Activated naive CD4-positive, alpha-beta T cell treated with anti-CD3 and anti-CD28 coated beads, Interleukin-2, amount 50 U/mL, for 24 hours (primary cell): ENCODE data around the gene POC1B.

Source experiments
- H3K27ac Mint-ChIP-seq: one replicate; pipeline ENCODE4 v1.8.0; 2021; ENCODE audit warnings: mild to moderate bottlenecking, mixed read lengths
- H3K27me3 Mint-ChIP-seq: one replicate; pipeline ENCODE4 v1.8.0; 2021; ENCODE audit warnings: mixed read lengths
- H3K36me3 Mint-ChIP-seq: one replicate; pipeline ENCODE4 v1.8.0; 2021; ENCODE audit warnings: mixed read lengths
- H3K4me1 Mint-ChIP-seq: one replicate; pipeline ENCODE4 v1.8.0; 2021; ENCODE audit warnings: mixed read lengths
- H3K4me3 Mint-ChIP-seq: one replicate; pipeline ENCODE4 v1.8.0; 2021; ENCODE audit warnings: mild to moderate bottlenecking, mixed read lengths
- H3K9me3 Mint-ChIP-seq: one replicate; pipeline ENCODE4 v1.8.0; 2021; ENCODE audit warnings: mixed read lengths

The POC1B gene

DNA sequence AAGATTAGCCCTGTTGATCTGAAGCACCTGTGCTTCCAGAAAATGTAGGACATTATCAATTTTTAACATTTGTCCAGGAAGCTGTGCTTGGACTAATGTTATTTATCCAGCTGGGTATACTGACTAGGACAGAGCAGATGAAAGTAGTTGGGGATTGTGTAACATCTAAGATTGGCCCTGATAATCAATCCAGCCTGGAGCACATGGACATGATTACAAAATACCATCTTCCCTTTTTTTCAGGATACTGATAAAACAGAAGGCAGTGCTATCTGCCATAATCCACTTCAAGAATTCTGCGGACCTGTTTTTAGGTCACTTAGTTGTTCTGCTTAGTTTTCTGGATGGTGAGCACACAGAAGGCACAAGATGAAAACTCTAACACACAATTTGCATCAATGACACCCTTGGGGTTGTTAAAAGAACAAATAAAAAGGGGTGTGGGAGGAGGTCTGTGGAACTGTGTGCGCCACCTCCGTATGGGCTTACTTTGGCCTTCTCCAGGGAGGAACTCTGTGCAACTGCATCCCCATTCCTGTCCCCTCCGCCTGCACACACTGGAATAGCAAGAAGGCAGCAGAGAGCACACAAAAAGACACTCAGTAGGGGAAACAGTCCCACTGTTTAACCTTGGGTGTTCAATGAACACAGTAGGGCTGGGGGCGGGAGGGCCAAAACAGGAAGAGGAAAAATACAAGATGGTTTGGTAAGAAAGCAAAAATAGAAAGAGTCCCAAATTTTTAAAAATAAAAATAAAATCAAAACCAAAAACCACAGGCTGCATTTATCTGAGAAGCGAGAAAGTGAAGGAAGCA, 142.4 kb downstream of the POC1B start:
- no peaks in the 10 kb centered on the region for H3K36me3 Mint-ChIP-seq
- H3K27me3 Mint-ChIP-seq = no peaks in the 10 kb centered on the region
- no peaks in the 10 kb centered on the region for H3K4me1 Mint-ChIP-seq
- H3K4me3 Mint-ChIP-seq = no peak overlapping the region
- H3K27ac Mint-ChIP-seq = peak overlapping the region; percentile 23
- no peaks in the 10 kb centered on the region for H3K9me3 Mint-ChIP-seq

DNA sequence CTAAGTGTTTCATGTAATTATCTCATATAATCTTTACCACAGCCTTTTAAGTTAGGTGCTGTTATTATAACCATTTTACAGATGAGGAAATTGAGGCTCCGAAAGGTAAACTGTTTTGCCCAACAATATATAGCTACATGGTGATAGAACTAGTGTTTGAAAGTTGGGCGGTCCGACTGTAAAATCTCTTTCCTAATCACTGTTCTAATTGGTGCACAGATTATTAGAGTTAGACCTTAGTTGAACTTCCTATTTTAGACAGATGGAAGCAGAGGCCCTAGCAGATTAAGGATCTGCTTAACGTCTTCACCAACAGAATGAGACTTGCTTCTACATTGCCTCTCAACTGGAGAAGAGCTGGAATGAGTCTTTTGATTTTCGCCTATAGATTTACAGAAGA, 143.5 kb downstream of the POC1B start:
- Mint-ChIP-seq H3K36me3 (no peaks in the 10 kb centered on the region), H3K9me3 (no peaks in the 10 kb centered on the region), H3K4me3 (no peak overlapping the region), H3K4me1 (no peaks in the 10 kb centered on the region), H3K27me3 (no peaks in the 10 kb centered on the region), H3K27ac (no peak overlapping the region)

DNA sequence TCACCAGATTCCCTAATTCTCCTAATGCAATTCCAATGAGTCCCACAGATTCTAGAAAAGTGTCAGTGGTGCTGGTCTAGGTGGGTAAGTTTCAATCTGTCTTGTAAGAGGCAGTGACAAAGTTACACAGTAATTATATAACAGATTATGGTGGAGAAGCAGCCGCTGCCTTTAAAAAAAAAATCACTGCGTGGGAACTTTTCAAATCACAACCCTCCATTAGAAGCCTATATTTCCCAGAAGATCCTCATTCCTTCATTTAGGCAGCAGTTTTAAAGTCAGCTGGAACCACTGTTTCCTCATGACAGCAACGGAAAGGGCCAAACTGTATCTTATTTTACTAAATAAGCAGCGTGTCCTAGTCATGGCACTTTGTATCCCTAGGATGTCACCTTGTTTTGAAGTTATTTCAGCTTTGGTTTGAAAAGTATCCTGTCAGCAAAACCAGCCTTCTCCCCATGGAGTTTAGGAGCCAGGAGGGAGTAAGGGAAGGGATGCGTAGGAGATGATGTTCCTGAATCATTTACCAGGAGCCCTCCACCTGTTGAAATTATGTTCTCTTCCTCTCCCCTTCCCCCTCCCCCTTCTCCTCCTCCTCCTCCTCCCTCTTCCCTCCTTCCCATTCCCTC, 145.9 kb downstream of the POC1B start:
- H3K36me3 Mint-ChIP-seq = no peaks in the 10 kb centered on the region
- H3K27me3 Mint-ChIP-seq = no peaks in the 10 kb centered on the region
- no peak overlapping the region for H3K27ac Mint-ChIP-seq
- H3K4me3 Mint-ChIP-seq = no peak overlapping the region
- H3K9me3 Mint-ChIP-seq = no peaks in the 10 kb centered on the region
- peaks cover 6% of the 10 kb centered on the region for H3K4me1 Mint-ChIP-seq

DNA sequence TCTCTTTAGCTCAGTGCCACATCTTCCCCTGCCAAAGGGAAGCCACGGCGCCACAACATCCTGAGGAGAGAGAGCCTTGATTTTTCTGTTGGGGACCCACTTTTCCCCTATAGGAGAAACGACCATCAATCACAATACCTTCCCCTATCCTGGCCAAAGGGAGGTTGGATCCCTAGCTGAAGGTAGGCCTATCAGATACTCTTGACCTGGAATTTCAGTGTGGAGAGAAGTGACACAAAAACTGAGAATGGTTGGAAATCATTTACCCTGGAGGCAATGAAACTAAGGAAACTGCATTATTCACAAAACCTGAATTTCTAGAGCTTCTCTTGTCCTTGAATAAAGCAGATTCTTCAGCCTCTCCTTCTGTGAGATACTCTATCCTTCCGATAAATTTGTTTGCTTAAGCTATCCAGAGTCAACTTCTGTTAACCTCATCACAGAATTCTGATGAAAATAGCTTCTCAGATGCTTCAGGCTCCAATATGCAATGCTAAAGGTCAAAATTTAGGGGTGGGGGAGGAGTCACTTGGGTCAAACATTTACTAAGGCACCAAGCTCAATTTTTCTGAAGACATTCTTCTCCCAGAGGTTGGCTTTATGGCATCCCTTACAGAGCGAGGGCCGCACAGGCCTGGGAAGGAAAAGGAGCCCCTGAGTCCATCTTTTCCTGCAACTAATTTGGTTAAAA, 146.6 kb downstream of the POC1B start:
- Mint-ChIP-seq H3K27me3 (no peaks in the 10 kb centered on the region), H3K9me3 (no peaks in the 10 kb centered on the region), H3K4me1 (peaks cover 6% of the 10 kb centered on the region), H3K4me3 (no peak overlapping the region), H3K27ac (no peak overlapping the region), H3K36me3 (no peaks in the 10 kb centered on the region)

DNA sequence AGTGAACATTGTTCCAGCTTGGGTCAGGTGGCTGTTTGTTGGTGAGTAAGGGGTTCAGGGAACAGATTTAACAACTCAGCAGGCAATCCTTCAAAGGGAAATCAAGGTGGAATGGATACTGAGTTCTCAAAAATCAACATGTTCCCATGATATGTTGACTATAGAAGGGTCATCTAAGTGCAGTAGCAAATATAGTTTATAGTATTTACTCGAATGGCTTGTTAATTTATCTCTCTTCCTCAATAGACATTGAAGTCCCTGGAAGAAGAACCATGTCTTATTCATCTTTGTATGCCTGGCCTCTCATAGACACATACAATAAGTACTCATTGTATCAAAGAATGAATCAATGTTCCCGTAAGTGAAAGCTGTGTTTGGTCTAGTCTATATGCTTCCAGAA, 149.0 kb downstream of the POC1B start:
- no peak overlapping the region for H3K4me3 Mint-ChIP-seq
- H3K27ac Mint-ChIP-seq = no peak overlapping the region

DNA sequence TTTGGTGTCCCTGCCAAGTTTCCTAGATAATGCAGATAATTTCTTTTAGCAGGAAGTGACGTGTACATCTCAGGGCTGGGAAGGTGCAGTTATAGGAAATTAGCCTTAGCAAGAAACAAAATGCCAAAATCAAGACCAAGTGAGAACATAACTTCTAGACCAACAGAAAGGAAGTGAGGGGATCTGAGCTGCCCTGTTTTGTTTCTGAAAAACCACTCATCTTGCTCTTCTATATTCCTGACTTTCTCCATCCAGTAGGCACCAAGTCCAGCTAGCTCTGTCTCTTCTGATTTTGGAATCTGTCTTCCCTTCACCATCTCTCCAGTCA, 149.7 kb downstream of the POC1B start:
- Mint-ChIP-seq H3K27me3 (no peaks in the 10 kb centered on the region), H3K4me1 (peaks cover 6% of the 10 kb centered on the region), H3K4me3 (no peak overlapping the region), H3K36me3 (no peaks in the 10 kb centered on the region), H3K27ac (no peak overlapping the region), H3K9me3 (no peaks in the 10 kb centered on the region)

More for the DNA sequence above, 149.0 kb downstream of the POC1B start:
- Mint-ChIP-seq H3K4me1 (peaks cover 6% of the 10 kb centered on the region), H3K27me3 (no peaks in the 10 kb centered on the region), H3K36me3 (no peaks in the 10 kb centered on the region), H3K9me3 (no peaks in the 10 kb centered on the region)

DNA sequence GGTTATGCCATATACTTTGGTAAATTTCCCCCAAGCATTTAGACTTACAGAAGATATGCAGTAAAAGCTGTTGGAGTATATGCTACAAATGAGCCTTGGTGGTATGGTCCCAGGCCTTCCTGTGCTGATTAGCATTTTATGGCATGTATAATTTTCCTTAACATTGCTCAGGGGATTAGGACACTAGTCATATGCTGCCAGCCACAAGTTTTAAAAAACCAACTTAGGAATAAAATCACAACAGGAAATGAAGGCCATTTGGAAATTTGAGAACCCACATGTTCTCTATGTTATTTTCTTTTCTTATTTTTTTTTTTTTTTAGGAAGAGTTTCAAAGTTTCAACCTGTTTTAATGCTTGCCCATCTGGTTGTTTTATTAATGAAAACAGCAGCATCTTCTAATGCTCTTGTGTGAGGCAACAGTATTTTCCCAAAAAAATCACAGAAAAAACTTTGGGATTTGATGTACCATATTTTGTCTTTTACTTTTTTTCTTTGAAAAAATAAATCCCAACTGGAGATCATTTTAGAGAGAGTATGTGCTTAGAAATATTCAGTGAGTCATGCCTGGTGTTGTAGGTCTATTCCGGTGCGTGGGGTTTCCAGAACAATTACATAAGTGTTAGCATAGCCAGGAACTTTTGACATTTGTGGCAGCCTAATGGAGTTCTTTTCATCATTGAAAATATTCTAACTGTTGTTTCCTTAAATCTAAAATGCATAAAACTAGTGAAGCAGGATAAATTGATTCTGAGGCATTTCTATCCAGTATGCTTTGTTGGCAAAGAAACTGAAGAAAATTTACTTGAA, 151.9 kb downstream of the POC1B start:
- no peak overlapping the region for H3K27ac Mint-ChIP-seq
- peaks cover 11% of the 10 kb centered on the region for H3K4me1 Mint-ChIP-seq
- H3K9me3 Mint-ChIP-seq = no peaks in the 10 kb centered on the region
- no peaks in the 10 kb centered on the region for H3K36me3 Mint-ChIP-seq
- no peak overlapping the region for H3K4me3 Mint-ChIP-seq
- no peaks in the 10 kb centered on the region for H3K27me3 Mint-ChIP-seq

DNA sequence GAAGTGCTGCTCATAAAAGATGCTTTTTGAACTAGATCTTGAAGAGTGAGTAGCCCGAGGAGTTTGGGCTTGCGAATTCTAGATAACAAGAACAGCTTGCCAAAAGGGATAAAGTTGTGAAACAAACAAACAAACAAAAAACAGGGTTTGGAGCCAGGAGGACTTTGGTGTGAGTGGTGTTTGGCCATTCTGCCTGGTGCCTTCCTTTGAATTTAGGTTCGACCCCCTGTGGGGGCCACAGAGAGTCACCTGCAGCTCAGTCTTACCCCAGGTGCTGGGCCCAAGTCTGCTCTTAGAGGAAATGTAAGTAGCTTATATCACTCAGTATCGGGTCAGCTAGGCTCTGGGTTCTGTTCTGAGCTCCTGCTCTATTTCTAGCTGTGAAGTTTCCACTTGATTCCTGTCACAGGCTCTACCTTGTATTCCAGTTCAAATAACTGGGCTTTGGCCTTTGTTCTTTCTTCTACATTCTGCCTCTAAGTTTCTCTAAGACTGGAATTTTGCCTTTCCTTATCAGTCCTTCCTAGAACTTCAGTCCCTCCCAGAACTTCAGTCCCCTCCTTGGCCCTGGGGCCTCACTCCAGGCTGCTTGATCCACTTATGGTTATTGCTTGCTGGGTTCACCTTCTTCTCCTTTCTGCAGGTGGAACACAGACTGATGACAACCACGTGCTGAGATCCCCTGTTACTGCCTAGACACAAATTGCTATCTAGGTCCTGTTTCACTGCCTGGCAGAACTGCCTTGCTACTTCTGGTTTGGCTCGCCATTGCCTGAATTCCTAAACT, 153.1 kb downstream of the POC1B start:
- H3K4me3 Mint-ChIP-seq = no peak overlapping the region
- no peaks in the 10 kb centered on the region for H3K27me3 Mint-ChIP-seq
- peaks cover 11% of the 10 kb centered on the region for H3K4me1 Mint-ChIP-seq
- H3K9me3 Mint-ChIP-seq = no peaks in the 10 kb centered on the region
- H3K27ac Mint-ChIP-seq = no peak overlapping the region
- H3K36me3 Mint-ChIP-seq = no peaks in the 10 kb centered on the region

DNA sequence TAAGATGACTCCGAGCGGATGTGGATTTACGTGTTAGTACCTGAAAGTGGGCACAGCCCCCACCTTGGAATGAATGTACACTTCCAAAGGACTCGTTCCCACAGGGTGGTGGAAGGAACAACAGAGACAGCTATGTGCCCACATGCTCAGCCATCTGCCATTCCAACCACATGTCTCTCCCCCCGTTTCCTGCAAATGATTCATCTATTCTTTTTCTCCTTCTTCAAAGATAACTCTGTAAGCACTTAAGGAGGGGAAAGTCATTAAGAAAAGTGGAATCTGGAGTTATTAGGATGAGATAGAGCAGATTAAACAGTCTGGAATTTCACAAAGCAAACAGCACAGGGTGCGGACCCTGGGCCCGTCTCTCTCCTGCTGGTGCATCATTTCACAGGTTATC, 155.0 kb downstream of the POC1B start:
- Mint-ChIP-seq H3K4me1 (peaks cover 7% of the 10 kb centered on the region), H3K4me3 (no peak overlapping the region), H3K9me3 (no peaks in the 10 kb centered on the region), H3K27ac (no peak overlapping the region), H3K27me3 (no peaks in the 10 kb centered on the region), H3K36me3 (no peaks in the 10 kb centered on the region)

DNA sequence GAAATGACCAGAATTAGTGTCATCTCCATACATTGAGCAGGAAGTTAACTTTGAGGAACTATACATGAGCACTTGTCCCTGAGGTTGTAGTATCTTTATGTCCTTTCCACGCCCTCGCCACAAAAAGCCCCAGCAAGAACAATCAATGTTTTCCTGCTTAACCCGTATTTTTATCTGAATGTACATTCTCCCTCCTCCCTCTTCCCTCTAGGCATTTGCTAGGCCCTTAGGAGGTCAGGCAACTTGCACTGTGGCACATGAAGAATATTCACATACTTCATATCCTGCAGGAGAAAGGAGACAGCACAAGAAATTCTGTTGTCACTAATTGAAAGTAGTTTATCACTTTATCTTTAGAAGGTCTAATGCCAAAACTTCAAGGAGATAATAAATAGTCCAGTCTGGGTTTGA, 155.4 kb downstream of the POC1B start:
- Mint-ChIP-seq H3K9me3 (no peaks in the 10 kb centered on the region), H3K27me3 (no peaks in the 10 kb centered on the region), H3K27ac (no peak overlapping the region), H3K36me3 (no peaks in the 10 kb centered on the region), H3K4me3 (no peak overlapping the region), H3K4me1 (peaks cover 5% of the 10 kb centered on the region)
